Neuronal stem cell (in vitro differentiated cells): ENCODE data around the gene ARFGEF2.

Experiments
- DNase-seq: peaks from one replicate; pipeline ENCODE4 v3.0.0-alpha.2; 2013; ENCODE audit warnings: low spot score
- H2AFZ ChIP-seq: one replicate; pipeline ENCODE4 v1.6.1; 2013; ENCODE audit warnings: mild to moderate bottlenecking, low read length, inconsistent platforms
- H2AK5ac ChIP-seq: 2 replicates; pipeline ENCODE4 v1.6.1; 2013; ENCODE audit warnings: low read depth, mild to moderate bottlenecking, inconsistent platforms, low read length, moderate library complexity, mixed read lengths
- H2BK120ac ChIP-seq: 2 replicates; pipeline ENCODE4 v1.6.1; 2013; ENCODE audit warnings: low read depth, mild to moderate bottlenecking, inconsistent platforms, low read length, moderate library complexity, mixed read lengths
- H2BK12ac ChIP-seq: one replicate; pipeline ENCODE4 v1.6.1; 2013; ENCODE audit warnings: low read length, inconsistent platforms
- H2BK15ac ChIP-seq: 2 replicates; pipeline ENCODE4 v1.6.1; 2013; ENCODE audit warnings: mild to moderate bottlenecking, low read length, inconsistent platforms, mixed read lengths
- H2BK5ac ChIP-seq: one replicate; pipeline ENCODE4 v1.6.1; 2013; ENCODE audit warnings: inconsistent platforms, mild to moderate bottlenecking, low read length, moderate library complexity
- H3K14ac ChIP-seq: one replicate; pipeline ENCODE4 v1.6.1; 2013; ENCODE audit warnings: low read length, inconsistent platforms
- H3K18ac ChIP-seq: 2 replicates; pipeline ENCODE4 v1.6.1; 2013; ENCODE audit warnings: low read length, inconsistent platforms
- H3K23ac ChIP-seq: 2 replicates; pipeline ENCODE4 v1.6.1; 2013; ENCODE audit warnings: low read depth, mild to moderate bottlenecking, mixed read lengths, low read length, inconsistent platforms; ENCODE audit not compliant: poor library complexity
- H3K27ac ChIP-seq: replicated peaks from 3 replicates; pipeline ENCODE4 v1.5.1; 2013; ENCODE audit warnings: low read length, inconsistent platforms
- H3K27me3 ChIP-seq, 3 experiments: 2 replicates each; pipeline ENCODE4 v1.6.1; 2013; ENCODE audit warnings: low read length in 3 of 3, mild to moderate bottlenecking in 2 of 3, inconsistent platforms in 1 of 3, low read depth in 1 of 3, mixed read lengths in 1 of 3, moderate library complexity in 1 of 3; ENCODE audit not compliant: control insufficient read depth in 3 of 3, insufficient read depth in 3 of 3
- H3K36me3 ChIP-seq, 2 donors: replicated peaks in 1 of 2; 2 replicates each; pipeline ENCODE4 v1.6.1; 2013; ENCODE audit warnings: low read length in 2 of 2; ENCODE audit not compliant: control insufficient read depth in 2 of 2, insufficient read depth in 2 of 2
- H3K4ac ChIP-seq: 2 replicates; pipeline ENCODE4 v1.6.1; 2013; ENCODE audit warnings: inconsistent platforms, mild to moderate bottlenecking, low read length, moderate library complexity
- H3K4me1 ChIP-seq, 2 donors: 1 replicate in 1 of 2; 2 replicates in 1 of 2; pipeline ENCODE4 v1.6.1; 2013; ENCODE audit warnings: low read length in 2 of 2, low read depth in 1 of 2; ENCODE audit not compliant: control insufficient read depth in 2 of 2, insufficient read depth in 1 of 2
- H3K4me2 ChIP-seq: one replicate; pipeline ENCODE4 v1.6.1; 2013; ENCODE audit warnings: mild to moderate bottlenecking, low read length, inconsistent platforms; ENCODE audit not compliant: insufficient read depth, poor library complexity, severe bottlenecking
- H3K4me3 ChIP-seq, 2 donors: 2 replicates each; pipeline ENCODE4 v1.5.1; 2013; ENCODE audit warnings: low read length in 2 of 2, mild to moderate bottlenecking in 2 of 2, inconsistent platforms in 1 of 2, moderate library complexity in 1 of 2
- H3K79me1 ChIP-seq: one replicate; pipeline ENCODE4 v1.6.1; 2013; ENCODE audit warnings: low read depth, mild to moderate bottlenecking, inconsistent platforms, low read length, moderate library complexity
- H3K9ac ChIP-seq: one replicate; pipeline ENCODE4 v1.6.1; 2013; ENCODE audit warnings: mild to moderate bottlenecking, low read depth, low read length, inconsistent platforms; ENCODE audit not compliant: poor library complexity
- H3K9me3 ChIP-seq, 2 donors: replicated peaks in 1 of 2; 2 replicates each; pipeline versions ENCODE3 to v1.6.1; 2013; ENCODE audit warnings: low read length in 2 of 2, mild to moderate bottlenecking in 2 of 2, inconsistent platforms in 1 of 2, low read depth in 1 of 2, mixed read lengths in 1 of 2, moderate library complexity in 1 of 2; ENCODE audit not compliant: control insufficient read depth in 2 of 2, insufficient read depth in 1 of 2
- H4K8ac ChIP-seq: one replicate; pipeline ENCODE4 v1.6.1; 2013; ENCODE audit warnings: low read depth, mild to moderate bottlenecking, inconsistent platforms, low read length, moderate library complexity
- H4K91ac ChIP-seq: one replicate; pipeline ENCODE4 v1.6.1; 2013; ENCODE audit warnings: low read length, low read depth, mild to moderate bottlenecking, inconsistent platforms; ENCODE audit not compliant: poor library complexity
- WGBS, 2 donors: extraction: QIAGEN DNeasy Blood & Tissue Kit; methylation state at CpG; one replicate each; pipeline ENCODE4 v1.1.7; 2013; ENCODE audit warnings: missing lambda C conversion rate in 2 of 2, mixed read lengths in 1 of 2; ENCODE audit not compliant: insufficient read length in 2 of 2, insufficient replicate concordance in 1 of 2; ENCODE audit errors: extremely low coverage in 2 of 2; 5-methylcytosine and 5-hydroxymethylcytosine counted together

ARFGEF2 gene

GRCh38 chr20:49029203-49029602 is 107.7 kb downstream of the ARFGEF2 start:
- Histone ChIP-seq H3K4me2 (no peak overlapping the region), H3K9ac (no peak overlapping the region), H3K4me3 (no peak overlapping the region), H2BK120ac (no peak overlapping the region), H2AK5ac (no peak overlapping the region), H3K27me3 (no peaks in the 10 kb centered on the region), H3K4me1 (no peaks in the 10 kb centered on the region), H3K9me3 (no peaks in the 10 kb centered on the region), H3K36me3 (peaks cover 17 to 81% of the 10 kb centered on the region in 2 donors), H2AFZ (no peak overlapping the region), H3K18ac (no peak overlapping the region), H2BK15ac (no peak overlapping the region), H3K4ac (no peak overlapping the region), H3K14ac (no peak overlapping the region), H3K23ac (no peak overlapping the region), H3K79me1 (no peaks in the 10 kb centered on the region), H4K91ac (no peak overlapping the region), H2BK5ac (no peak overlapping the region), H2BK12ac (no peak overlapping the region), H4K8ac (no peak overlapping the region), H3K27ac (no peak overlapping the region)
- no CpG with 5 or more reads among the region's 1 CpG for WGBS, 2 donors
- no peak for DNase-seq

- Histone ChIP-seq H3K4me1 (no peaks in the 10 kb centered on the region), H3K4me2 (no peak overlapping the region), H3K4me3 (no peak overlapping the region), H3K27ac (no peak overlapping the region), H3K27me3 (no peaks in the 10 kb centered on the region), H2BK5ac (no peak overlapping the region), H3K36me3 (peaks cover 13 to 77% of the 10 kb centered on the region in 2 donors), H3K9me3 (no peaks in the 10 kb centered on the region), H3K14ac (no peak overlapping the region), H2AK5ac (no peak overlapping the region), H3K9ac (no peak overlapping the region), H4K91ac (no peak overlapping the region), H2BK120ac (no peak overlapping the region), H2BK12ac (no peak overlapping the region), H2AFZ (no peak overlapping the region), H3K23ac (no peak overlapping the region), H3K79me1 (no peaks in the 10 kb centered on the region), H3K4ac (no peak overlapping the region), H2BK15ac (no peak overlapping the region), H3K18ac (no peak overlapping the region), H4K8ac (no peak overlapping the region)
- no CpG with 5 or more reads among the region's 6 CpGs for WGBS, 2 donors
- DNase-seq, result no peak
Observed at GRCh38 chr20:49030954-49031619, 109.6 kb downstream of the ARFGEF2 start.

- Histone ChIP-seq H3K36me3 (peaks cover 12 to 67% of the 10 kb centered on the region in 2 donors), H3K27ac (no peak overlapping the region), H2AK5ac (no peak overlapping the region), H3K79me1 (no peaks in the 10 kb centered on the region), H3K14ac (no peak overlapping the region), H2BK12ac (no peak overlapping the region), H3K4me2 (no peak overlapping the region), H3K4me3 (no peak overlapping the region), H3K4ac (no peak overlapping the region), H3K27me3 (no peaks in the 10 kb centered on the region), H4K8ac (no peak overlapping the region), H2BK5ac (no peak overlapping the region), H3K4me1 (no peaks in the 10 kb centered on the region), H3K18ac (no peak overlapping the region), H4K91ac (no peak overlapping the region), H3K9me3 (no peaks in the 10 kb centered on the region), H2BK120ac (no peak overlapping the region), H3K23ac (no peak overlapping the region), H3K9ac (no peak overlapping the region), H2AFZ (no peak overlapping the region), H2BK15ac (no peak overlapping the region)
- WGBS, 2 donors, result no CpG with 5 or more reads among the region's 8 CpGs
- no peak for DNase-seq
Observed at GRCh38 chr20:49032455-49032854, 110.9 kb downstream of the ARFGEF2 start.

GRCh38 chr20:49034070-49034732 is 112.7 kb downstream of the ARFGEF2 start:
- Histone ChIP-seq H3K27me3 (no peaks in the 10 kb centered on the region), H3K79me1 (no peaks in the 10 kb centered on the region), H3K9me3 (no peaks in the 10 kb centered on the region), H2AFZ (no peak overlapping the region), H4K91ac (peak overlapping the region; percentile 11), H3K4me1 (no peaks in the 10 kb centered on the region), H3K27ac (no peak overlapping the region), H3K9ac (no peak overlapping the region), H2BK5ac (no peak overlapping the region), H2BK120ac (no peak overlapping the region), H3K23ac (no peak overlapping the region), H4K8ac (no peak overlapping the region), H3K4me3 (no peak overlapping the region), H2BK12ac (no peak overlapping the region), H2AK5ac (no peak overlapping the region), H2BK15ac (no peak overlapping the region), H3K4ac (no peak overlapping the region), H3K18ac (no peak overlapping the region), H3K14ac (no peak overlapping the region), H3K4me2 (no peak overlapping the region), H3K36me3 (peaks cover 7 to 52% of the 10 kb centered on the region in 2 donors)
- no CpG with 5 or more reads among the region's 7 CpGs for WGBS, 2 donors
- no peak for DNase-seq
